RPMI8226 (cell line): Measurements from ENCODE around the gene AKAP13.
"Not testable (repeated sequence)": the region's sequence is repeated elsewhere in the genome, so short reads cannot be mapped to it uniquely, and the experiment has no call there.

Experiments
- DNase-seq: peaks from one replicate; pipeline ENCODE4 v3.0.0-alpha.2; 2015

The AKAP13 gene

DNA sequence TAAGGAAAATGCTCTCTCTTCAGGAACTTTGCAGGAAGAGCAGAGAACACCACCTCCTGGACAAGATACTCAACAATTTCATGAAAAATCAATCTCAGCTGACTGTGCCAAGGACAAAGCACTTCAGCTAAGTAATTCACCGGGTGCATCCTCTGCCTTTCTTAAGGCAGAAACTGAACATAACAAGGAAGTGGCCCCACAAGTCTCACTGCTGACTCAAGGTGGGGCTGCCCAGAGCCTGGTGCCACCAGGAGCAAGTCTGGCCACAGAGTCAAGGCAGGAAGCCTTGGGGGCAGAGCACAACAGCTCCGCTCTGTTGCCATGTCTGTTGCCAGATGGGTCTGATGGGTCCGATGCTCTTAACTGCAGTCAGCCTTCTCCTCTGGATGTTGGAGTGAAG, 200.5 kb downstream of the AKAP13 start:
- no peak for DNase-seq

DNA sequence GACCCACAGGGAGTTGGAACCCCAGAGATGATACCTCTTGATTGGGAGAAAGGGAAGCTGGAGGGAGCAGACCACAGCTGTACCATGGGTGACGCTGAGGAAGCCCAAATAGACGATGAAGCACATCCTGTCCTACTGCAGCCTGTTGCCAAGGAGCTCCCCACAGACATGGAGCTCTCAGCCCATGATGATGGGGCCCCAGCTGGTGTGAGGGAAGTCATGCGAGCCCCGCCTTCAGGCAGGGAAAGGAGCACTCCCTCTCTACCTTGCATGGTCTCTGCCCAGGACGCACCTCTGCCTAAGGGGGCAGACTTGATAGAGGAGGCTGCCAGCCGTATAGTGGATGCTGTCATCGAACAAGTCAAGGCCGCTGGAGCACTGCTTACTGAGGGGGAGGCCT, 201.1 kb downstream of the AKAP13 start:
- DNase-seq, result no peak

DNA sequence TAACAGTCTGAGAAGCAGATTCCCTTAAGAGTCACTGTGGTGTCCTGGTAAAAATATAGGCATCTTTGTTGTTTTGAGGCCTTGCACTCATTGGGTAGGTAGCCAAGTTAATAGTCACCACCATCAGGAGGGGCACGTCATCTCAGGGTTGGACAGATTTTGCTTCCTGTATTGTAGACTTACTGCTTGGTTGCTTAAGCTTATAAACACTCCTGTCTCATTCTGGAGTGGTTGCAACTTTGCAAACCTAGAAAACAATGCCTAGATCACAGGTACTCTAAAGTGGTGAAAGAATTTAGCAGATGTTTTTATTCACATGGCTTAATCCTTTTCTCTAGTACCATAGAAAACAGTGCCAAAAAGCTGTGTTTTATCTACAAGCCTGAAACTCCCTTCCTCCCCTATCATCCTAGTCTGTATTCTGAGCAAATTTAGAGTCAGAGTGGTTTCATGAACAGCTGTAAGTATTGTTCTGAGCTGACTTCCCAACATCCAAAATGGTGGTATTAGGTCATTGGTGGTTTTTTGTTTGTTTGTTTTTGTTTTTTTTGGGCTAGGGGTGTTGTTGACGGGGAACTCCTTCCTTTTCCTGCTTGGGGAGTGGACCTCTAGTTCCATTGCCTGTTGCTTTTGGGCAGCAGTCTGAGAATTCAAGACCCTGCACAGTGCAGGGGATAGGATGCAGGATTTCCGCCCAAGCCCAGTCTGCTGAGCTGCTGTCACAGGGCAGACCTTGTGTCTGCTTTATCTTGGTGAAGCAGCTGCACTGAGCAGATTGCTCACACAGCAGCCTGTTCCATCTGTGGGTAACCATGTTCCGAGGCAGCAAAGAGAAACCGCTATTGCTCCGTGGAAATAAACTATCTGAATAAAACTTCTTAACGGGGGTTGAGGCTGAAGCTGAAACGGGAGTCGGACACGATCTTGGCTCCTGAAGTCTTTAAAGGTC, 202.0 kb downstream of the AKAP13 start:
- no peak for DNase-seq

DNA sequence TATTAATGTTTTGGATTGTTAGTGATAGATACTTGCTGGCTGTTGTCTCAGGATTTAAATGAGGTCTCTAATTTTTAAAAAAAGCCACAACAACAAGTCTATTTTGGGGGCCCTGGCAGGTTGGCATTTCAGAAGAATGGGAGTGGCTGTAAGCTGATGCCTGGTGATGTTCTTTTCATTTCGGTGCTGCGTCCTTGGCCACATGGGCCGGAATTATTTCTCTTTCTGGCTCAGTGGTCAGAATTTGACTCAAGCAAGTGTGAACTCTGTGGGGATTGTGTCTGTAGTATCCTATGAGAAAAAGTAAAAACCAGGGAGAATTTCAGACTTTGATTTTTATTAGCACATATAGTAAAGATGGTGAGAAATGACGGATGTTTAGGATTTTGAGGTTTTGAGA, 203.0 kb downstream of the AKAP13 start:
- DNase-seq, result no peak

DNA sequence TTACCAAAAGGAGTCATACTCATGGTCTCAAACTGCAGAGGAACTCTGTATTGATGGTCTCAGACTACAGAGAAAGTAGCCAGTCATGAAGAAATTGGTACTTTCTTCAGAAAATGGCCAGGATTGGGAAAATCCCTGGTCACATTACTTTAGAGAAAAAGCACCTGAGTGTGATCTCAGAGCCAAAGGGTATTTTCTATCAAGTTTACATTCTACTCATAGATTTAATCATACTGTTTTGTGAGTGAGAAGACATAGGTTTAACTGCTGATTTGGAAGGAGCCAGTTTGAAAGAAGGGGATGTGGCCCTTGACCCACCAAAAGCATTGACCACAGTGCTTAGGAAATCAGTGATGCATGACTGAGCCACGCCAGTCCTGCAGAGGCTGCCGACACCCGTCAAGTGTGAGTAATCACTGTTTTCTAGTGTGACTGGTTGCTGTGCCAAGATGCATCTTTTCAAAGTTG, 203.6 kb downstream of the AKAP13 start:
- no peak for DNase-seq

DNA sequence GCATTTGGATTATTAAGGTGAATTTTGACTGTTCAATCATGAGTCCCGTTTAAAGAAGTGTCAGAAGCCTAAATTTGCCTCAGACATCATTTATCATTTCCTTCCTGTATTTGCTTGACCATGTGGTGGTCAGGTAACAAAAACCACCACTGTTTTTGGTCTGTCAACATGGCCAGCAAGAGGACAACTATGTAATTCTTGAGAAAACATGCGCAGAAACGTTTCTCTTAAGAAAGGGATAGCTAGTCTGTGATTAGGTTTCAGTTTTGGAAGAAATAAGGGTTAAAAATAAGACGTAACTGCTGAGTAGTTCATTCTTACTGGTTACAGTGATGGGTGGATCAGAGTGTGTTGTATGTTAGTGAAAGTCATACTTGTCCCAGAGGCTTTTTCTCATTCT, 204.5 kb downstream of the AKAP13 start:
- no peak for DNase-seq

DNA sequence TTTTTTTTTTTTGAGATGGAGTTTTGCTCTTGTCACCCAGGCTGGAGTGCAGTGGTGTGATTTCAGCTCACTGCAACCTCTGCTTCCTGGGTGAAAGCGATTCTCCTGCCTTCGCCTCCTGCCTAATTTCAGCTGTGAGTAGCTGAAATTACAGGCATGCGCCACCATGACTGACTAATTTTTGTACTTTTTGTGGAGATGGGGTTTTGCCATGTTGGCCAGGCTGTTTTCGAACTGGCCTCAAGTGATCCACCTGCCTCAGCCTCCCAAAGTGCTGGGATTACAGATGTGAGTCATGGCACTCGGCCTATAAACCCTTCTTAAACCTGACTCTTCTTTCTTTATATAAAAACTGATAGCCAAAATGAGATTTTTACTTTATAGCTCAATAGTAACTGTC, 205.8 kb downstream of the AKAP13 start:
- not testable (repeated sequence) for DNase-seq

DNA sequence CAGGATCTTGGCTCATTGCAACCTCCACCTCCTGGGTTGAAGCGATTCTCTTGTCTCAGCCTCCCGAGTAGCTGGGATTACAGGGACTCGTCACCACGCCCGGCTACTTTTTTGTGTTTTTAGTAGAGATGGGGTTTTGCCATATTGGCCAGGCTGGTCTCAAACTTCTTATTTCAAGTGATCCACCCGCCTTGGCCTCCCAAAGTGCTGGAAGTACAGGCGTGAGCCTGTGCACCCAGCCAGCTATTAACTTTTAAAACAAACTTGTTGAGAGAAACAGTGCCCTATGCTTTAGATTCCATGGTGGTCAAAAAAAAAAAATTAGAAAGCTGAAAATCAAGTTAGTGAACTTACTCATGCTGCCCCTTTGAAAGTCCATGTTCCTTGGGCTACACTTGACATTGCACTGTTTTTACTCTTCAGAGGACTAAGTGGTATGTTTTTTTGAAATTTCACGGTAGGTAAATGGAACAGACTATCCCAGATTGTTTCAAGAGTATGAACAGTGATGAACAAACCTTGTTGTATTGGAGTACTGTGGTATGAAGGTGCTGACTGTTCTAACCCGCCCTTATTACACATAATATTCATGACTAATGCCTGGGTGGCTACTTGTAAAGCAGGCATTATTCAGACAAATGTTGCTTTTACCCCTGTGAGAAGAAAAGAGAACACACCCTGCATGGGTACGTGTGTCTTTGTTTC, 207.5 kb downstream of the AKAP13 start:
- DNase-seq, result no peak

DNA sequence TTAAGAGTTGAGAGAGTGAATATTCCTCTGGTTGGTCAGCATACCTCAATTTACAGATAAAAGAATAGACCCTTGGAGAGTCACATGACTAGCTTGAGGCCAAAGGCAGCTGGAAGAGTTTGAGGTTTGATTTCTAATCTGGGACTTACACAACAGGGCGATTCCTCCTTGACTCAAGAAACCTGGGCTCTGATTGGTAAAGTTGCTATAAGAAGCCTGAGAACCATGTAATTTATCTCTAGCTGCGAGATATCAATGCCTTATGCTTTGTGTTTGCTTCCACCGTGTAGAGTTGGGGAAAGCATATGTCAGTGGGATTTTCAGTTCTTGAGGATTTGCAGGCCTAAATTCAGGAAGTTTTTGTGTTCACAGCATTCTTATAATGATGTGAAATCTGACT, 208.3 kb downstream of the AKAP13 start:
- no peak for DNase-seq

DNA sequence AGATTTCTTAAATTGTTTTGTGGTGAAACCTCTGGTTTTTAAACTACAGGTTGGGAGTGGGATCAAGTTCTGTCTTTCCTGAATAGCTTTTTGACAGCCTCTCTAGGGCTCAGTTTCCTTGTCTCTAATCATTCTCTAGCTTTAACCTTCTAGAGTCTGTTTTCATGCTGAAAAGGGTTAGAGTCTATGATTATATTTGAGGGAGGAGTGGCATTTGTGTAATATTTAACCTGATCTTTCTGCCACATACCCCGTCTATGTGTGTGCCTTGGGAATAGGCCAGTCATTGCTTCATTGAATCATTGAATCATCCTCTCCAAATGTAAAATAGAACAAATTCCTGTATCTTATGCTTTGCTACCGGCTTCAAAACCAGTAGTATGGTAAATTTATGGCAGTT, 209.4 kb downstream of the AKAP13 start:
- no peak for DNase-seq

DNA sequence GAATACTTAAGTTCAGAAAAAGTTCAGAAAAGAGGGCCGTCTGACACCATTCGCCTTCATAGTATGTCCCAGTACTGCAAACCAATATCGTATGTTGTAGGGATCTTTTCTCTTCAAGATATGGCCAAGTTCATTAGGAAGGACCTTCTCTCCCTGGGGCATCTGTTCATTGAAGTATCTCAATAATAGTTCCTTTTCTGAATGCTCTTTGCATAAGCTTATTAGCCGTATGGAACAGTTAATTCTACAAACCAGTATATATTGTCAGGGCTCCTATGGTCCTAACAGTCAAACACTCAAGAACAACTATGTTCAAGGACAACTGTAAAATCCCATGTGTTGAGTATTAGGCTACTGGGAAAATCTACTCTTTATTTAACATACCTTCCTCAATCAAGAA, 211.2 kb downstream of the AKAP13 start:
- DNase-seq, result no peak

DNA sequence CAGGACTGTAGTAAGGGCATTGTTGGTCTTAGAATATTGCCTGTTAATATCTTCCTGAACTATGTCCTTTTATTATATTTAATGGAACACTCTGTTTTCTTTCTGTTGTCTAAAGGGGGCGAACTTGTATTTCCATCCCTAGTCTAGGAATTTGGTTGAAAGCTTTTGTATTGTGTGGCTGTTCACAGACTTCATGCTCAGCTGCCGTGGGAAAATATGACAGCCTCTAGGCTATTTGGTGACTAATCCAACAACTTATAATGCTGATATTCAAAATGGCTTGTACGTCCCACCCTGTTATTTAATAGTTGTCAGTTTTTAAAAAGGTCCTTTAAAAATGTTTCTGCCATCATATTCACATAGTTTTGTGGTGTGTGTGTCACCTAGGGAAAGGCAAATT, 211.7 kb downstream of the AKAP13 start:
- DNase-seq, result no peak

DNA sequence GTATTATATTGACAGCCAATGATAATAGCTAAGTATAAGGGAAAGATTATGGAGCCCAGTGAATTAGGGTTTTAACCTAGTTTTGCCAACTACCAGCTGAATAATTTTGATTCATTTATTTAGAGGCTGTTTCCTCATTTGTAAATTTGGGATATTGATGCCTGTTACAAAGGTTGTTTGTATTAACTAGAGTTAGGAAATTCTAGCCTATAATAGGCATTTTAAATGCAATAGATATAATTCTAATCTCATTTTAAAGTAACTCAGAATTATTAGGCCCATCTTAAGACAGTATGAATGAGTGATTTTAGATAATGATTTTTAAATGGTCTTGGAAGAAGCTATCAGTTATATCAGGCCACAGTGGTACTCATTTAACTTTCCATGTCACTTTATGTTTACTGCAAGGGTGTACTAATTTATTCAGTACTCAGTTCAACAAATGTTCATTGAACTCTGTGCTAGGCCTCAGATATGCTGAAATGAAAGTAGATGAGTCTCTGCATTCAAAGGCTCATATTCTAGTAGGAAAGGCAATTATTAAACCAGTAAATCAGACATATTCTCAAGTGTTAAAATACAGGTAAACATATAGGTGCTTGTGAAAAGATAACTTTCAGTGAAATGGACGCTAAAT, 213.5 kb downstream of the AKAP13 start:
- DNase-seq, result no peak

DNA sequence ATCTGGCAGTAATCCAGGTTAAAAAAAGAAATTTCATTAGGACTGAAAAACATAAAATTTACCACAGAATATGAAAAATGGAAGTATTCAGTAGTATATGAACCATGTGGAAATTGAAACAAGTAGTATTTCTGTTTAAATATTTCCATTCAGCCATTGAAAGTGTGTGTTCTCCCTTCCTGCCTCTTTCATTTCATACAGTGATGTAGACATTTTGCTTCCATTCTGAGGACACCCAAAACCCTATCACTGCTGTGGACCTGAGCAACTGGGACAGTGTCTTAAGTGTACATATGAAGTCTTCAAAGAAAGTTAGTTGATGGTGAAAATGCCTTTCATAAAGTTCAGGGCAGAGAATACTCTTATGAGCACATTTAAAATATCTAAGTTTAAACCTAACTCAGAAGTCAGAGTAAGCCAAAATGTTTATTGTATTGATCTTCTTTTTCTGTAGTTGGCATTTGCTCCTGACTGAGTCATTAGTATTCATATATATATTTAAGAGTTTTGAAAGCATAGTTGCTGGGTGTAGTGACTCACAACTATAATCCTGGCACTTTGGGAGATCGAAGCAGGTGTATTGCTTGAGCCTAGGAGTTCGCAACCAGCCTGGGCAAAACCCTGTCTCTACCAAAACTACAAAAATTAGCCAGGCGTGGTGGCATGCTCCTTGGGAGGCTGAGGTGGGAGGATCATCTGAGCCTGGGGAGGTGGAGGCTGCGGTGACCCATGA, 215.6 kb downstream of the AKAP13 start:
- no peak for DNase-seq

DNA sequence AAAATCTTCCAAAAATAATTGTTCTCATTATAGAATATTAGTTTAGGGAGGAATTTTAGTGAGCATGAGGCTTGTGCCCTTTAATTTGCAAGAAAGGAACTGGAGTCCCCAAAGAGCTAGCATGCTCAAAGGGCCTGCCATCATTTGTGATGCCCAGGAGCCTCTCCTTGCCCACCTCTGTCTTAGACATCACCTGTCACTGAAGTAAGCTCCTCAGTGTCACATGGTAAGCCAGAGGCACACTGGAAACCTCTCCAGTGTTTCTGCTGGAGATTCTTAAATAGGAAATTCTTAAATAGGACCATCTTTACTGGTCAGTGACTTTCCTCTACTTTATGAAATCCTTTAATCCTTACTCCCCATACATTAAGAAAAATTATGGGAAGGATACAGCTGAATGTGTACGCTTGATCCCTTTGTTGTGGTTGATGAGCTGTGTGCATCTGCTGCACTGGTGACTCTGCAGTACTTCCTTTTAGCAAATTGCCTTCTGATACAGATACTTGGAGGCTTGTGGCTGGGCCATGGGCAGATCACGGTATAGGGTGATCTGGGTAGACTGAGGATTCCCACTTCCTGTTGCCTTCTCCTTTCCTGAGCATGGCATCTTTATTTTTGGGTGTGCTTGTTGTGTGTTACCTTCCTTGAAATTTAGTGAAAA, 216.9 kb downstream of the AKAP13 start:
- no peak for DNase-seq

DNA sequence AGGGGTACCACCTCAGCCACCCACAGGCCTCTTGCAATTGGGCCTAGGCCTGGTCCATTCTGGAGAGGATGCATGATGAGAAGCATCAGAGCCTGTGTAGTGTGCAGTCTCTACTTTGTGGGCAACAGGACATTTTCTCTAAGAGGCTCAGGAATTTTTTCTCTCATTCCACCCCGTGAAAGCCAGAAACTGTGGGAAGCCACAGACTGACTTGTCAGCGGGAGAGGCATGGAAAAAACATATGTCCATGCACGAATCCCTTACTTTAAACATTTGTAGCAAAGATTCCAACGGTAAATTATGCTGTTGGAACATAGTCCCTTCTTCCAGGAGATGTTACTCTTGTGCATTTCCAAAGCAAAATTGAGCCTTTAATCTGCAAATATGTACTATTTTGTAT, 217.8 kb downstream of the AKAP13 start:
- no peak for DNase-seq

DNA sequence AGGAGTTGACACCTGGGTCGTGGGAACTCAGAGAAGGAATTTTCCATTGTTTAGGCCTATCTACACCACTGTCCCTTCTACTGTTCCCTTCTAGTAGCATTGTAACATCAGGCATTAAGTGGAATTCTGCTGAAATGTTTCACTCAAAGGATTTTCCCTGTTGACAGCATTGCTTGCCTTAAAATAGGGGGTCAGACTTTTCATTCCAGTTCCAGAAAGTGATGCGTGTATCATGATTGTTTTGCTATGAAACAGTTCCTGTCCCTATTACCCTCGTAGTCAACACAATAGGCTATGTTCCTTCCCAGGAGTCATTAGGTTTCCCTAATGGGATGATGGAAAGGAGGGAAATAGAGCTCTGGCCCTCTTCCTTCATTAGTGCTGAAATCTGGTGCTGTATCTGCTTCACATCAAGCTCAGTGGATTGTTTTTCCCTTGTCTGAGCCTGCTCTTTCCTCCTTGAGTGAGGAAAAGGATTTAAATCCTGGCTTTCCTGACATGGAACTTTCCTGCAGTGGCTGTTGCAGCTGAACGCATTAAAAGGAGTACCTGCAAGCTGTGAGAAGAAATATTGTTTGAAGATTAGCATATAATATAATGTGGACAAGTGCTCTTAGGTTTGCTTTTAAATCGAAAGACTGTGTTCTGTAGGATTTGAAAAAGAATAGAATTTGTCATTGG, 218.5 kb downstream of the AKAP13 start:
- no peak for DNase-seq

DNA sequence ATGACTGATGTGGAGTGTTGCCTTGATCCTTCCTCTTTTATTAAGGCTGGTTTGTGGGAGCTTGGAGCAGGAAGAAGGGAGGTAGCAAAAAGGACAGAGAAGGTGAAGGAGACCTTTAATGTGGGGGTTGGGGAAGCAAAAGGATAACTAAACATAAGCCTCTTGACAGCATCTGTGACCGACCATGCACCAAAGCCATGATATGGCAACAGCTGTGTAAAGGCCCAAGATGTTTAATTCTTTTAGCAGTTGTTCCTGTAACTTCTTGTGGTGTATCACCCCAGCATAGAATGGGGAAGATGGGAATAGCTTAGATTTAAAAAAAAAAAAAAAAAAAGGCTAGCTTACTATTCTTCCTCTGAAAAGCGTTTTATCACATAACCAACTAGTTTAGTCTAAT, 219.6 kb downstream of the AKAP13 start:
- no peak for DNase-seq

DNA sequence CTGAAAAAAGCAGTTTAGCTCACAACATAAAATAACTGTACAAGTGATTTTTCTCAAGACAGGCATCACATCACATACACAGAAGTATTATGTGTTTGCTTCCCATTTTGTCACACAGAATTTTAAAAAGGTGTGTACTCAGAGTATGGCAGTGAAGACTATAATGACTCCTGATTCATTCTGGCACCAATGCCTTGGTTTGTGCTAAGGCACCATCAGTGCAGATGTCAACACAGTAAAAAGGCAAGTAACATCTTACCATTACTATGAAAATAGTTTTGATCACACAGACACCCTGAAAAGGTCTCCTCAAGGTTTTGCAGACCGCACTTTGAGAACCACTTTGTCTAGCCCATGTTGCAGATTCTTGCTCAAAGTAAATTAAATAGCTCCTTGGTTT, 222.8 kb downstream of the AKAP13 start:
- DNase-seq, result no peak

DNA sequence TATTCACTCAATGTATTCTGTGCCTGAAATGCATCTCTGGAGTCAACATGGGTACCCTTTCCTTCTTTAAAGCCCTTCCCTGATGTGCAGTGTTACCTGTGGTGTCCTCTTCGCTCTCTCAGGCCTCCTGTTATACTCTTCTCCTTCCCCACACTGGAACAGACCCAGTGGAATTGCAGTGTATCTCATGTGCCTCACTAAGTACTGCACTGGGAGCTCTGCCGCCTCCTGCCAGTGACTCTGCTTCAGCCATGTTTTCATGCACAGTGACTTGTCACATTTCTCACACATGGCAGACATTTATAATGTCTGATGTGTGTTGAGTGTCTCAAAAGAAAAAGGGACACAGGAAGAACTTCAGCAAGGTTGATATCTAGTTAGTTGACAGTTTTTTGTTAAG, 223.3 kb downstream of the AKAP13 start:
- DNase-seq, result no peak

DNA sequence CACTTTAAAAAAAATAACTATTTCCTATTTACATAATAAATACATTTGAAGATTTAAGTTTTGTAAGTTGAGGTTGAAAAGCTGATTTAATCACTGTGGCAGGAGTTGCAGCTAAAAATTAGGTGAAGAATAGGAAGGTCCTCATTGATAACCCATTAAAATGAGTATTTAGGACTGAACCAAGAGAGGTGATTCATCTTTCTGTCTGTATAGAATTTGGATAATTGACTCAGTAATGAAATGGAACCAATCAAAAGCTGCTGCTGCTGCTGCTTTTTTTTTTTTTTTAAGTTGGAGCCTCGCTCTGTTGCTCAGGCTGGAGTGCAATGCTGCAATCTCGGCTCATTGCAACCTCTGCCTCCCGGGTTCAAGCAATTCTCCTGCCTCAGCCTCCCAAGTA, 223.8 kb downstream of the AKAP13 start:
- no peak for DNase-seq

DNA sequence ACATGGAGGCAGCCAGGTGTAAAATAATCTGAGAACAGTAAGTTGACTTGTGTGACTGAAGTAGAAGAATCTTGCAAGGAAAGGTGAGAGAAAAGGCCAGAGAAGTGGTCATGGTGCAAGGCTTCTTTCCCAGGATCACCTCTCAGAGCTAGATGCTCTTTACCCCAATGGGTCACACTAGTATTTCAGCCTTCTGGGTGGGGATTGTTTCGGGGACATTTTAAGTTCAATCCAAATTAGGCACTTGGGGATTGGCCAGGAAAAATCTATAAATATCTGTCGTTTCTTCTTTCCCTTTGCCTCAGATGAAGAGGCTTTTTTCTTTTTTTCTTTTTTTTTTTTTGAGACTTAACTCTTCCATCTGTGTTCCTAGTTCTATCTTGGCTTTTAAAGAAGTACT, 226.3 kb downstream of the AKAP13 start:
- DNase-seq, result no peak
